BE2C (cell line): ENCODE data around the gene ARHGAP8.

Source experiments
- DNase-seq: peaks from one replicate; pipeline ENCODE4 v3.0.0-alpha.2; 2020
- H3K27me3 ChIP-seq: fragments of 250-450 bp; sonication (Bioruptor Pico); 2 replicates; pipeline ENCODE4 v1.5.1; 2020; ENCODE audit warnings: mild to moderate bottlenecking
- H3K36me3 ChIP-seq: fragments of 250-450 bp; sonication (Bioruptor Pico); 2 replicates; pipeline ENCODE4 v1.5.1; 2020; ENCODE audit warnings: mild to moderate bottlenecking
- H3K4me1 ChIP-seq: fragments of 250-450 bp; sonication (Bioruptor Pico); 2 replicates; pipeline ENCODE4 v1.5.1; 2020
- H3K4me3 ChIP-seq: 2 replicates; pipeline ENCODE4 v1.5.1; 2011; ENCODE audit warnings: low read depth, low read length
- H3K9me3 ChIP-seq: fragments of 250-450 bp; sonication (Bioruptor Pico); 2 replicates; pipeline ENCODE4 v1.5.1; 2020
- TF ChIP-seq, protein P1 (sequence below): IDR thresholded peaks from 2 replicates; pipeline ENCODE4 v1.5.1; 2012; ENCODE audit warnings: mild to moderate bottlenecking, low read depth, low read length

The ARHGAP8 gene

DNA sequence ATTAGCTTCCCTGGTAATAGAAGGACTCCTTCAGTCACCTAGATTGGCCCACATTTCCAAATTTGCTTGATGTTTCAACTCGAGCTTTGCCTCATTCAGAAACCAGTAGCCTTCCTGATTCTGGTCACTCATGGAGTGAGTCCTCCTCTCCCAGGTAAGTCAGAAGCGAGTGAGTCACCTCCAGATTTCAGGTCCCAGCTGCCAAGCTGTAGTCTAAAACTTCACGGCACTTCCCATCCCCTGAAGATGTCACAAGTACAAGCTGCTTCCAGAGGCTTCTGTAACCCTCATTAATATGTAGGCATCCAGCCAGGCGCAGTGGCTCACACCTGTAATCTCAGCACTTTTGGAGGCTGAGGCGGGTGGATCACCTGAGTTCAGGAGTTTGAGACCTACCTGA, 23.5 kb downstream of the ARHGAP8 start:
- DNase-seq = no peak
- Histone ChIP-seq H3K4me3 (no peak overlapping the region), H3K9me3 (no peaks in the 10 kb centered on the region), H3K27me3 (no peaks in the 10 kb centered on the region), H3K36me3 (no peaks in the 10 kb centered on the region), H3K4me1 (no peaks in the 10 kb centered on the region)
- TF ChIP-seq, protein P1, sequence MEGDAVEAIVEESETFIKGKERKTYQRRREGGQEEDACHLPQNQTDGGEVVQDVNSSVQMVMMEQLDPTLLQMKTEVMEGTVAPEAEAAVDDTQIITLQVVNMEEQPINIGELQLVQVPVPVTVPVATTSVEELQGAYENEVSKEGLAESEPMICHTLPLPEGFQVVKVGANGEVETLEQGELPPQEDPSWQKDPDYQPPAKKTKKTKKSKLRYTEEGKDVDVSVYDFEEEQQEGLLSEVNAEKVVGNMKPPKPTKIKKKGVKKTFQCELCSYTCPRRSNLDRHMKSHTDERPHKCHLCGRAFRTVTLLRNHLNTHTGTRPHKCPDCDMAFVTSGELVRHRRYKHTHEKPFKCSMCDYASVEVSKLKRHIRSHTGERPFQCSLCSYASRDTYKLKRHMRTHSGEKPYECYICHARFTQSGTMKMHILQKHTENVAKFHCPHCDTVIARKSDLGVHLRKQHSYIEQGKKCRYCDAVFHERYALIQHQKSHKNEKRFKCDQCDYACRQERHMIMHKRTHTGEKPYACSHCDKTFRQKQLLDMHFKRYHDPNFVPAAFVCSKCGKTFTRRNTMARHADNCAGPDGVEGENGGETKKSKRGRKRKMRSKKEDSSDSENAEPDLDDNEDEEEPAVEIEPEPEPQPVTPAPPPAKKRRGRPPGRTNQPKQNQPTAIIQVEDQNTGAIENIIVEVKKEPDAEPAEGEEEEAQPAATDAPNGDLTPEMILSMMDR = no peak

DNA sequence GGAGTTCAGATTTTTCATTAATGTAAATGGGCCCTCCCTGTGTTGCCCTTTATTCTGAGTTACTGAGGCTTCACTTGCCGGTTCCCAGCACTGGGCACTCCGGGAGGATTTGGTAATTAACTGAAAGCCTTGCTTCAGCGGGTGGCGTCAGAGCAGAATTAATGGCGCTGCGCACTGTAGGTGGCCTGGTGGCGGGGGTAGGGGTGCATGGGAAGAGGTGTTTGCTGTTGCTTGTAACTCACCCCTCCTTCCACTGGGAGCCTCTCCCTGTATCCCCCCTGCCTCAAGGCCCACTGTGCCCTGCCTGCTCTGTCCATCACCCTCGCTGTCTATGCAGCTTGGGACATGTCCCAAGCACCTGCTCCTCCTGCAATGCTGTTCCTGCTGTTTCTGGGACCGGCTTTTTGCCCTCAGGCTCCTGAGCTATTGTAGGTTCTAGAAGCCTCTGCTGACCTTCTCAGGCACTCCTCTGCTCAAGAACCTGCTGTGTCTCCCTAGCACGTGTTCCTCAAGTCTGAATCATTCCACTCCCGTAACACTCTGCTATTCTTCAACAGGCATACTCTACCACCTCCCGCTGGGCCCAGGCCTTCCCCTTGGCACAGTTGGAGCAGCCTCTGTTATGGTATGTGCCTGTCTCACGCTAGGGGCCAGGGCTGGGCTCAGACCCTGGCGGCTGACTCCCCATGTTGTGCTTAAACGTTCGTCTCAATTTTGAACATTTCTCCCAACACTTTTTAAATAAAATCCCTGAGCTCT, 24.4 kb downstream of the ARHGAP8 start:
- TF ChIP-seq, protein P1 = no peak
- no peak for DNase-seq

DNA sequence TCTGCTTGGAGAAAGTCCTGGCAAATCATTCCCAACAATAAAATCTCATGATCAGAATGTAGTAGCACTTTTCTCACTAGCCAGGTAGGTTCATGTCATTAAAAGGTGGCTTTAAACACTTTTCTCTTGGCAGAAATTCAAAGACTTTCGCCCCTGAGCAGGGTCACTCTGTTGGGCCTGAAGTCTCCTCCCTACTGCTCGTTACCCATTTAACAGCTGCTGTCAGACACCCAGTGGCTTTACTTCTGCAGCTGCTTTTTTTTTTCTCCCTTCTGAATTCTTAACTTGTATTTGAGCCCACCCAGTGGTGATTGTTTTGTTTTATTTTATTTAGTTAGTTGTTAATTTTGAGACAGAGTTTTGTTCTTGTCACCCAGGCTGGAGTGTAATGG, 25.0 kb downstream of the ARHGAP8 start:
- no peaks in the 10 kb centered on the region for H3K4me1 ChIP-seq
- DNase-seq = no peak
- H3K9me3 ChIP-seq = no peaks in the 10 kb centered on the region
- H3K36me3 ChIP-seq = no peaks in the 10 kb centered on the region
- no peaks in the 10 kb centered on the region for H3K27me3 ChIP-seq
- no peak overlapping the region for H3K4me3 ChIP-seq
- TF ChIP-seq, protein P1 = no peak

More for the DNA sequence above, 24.4 kb downstream of the ARHGAP8 start:
- H3K36me3 ChIP-seq = no peaks in the 10 kb centered on the region
- H3K4me1 ChIP-seq = no peaks in the 10 kb centered on the region
- H3K27me3 ChIP-seq = no peaks in the 10 kb centered on the region
- H3K9me3 ChIP-seq = no peaks in the 10 kb centered on the region
- H3K4me3 ChIP-seq = no peak overlapping the region

DNA sequence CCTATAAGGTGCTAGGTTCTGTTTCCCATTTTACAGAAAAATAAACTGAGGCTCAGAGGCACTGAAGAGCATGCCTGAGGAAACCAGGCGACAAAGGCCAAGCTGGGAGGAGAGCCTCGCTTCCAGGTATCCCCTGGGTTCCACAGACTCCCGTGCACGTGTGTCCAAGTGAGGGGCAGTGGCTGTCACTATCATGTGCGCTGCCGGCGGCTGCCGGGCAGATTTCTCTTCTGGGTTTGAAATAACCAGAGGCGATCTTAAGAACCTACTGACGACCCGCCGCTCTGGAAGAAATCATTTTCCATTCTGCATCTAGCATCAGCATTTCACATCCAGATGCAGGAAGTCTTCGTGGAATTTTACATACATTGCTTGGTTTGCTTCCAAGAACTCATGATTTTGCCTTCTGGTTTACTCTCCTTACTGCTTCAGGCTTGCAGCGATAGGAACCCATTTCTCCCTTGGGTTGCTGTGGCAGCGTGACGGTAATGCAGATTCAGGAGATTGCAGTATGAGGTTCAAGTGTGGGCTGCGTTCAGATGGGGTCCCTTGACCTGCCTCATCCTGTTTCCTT, 28.6 kb downstream of the ARHGAP8 start:
- Histone ChIP-seq H3K27me3 (no peaks in the 10 kb centered on the region), H3K36me3 (no peaks in the 10 kb centered on the region), H3K9me3 (no peaks in the 10 kb centered on the region), H3K4me3 (no peak overlapping the region), H3K4me1 (no peaks in the 10 kb centered on the region)
- TF ChIP-seq, protein P1 = no peak
- no peak for DNase-seq

DNA sequence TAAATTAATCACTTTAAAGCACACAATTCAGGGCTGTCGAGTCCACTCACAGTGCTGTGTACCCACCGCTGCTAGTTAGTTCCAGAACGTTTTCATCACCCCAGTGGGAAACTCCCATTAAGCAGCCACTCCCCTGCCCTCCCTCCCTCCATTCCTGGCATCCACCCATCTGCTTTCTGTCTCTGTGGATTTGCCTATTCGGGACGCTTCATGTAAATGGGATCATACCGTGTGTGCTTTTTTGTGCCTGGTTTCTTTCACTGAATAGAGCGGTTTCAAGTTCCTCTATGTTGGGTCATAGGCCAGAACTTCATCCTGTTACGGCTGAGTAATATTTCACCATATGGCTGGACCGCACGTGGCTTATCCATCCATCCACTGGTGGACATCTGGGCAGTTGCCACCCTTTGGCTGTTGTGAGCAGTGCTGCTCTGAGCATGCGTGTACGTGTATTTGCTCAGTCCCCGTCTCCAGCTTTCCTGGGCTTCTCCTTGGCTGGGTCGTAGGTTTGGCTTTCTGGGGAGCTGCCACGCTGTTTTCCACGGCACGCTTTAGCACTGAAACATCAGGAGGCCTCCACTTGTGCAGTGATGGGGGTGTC, 30.1 kb downstream of the ARHGAP8 start:
- H3K36me3 ChIP-seq = no peaks in the 10 kb centered on the region
- no peak overlapping the region for H3K4me3 ChIP-seq
- no peaks in the 10 kb centered on the region for H3K9me3 ChIP-seq
- DNase-seq = no peak
- H3K4me1 ChIP-seq = no peaks in the 10 kb centered on the region
- no peaks in the 10 kb centered on the region for H3K27me3 ChIP-seq
- TF ChIP-seq, protein P1 = no peak

DNA sequence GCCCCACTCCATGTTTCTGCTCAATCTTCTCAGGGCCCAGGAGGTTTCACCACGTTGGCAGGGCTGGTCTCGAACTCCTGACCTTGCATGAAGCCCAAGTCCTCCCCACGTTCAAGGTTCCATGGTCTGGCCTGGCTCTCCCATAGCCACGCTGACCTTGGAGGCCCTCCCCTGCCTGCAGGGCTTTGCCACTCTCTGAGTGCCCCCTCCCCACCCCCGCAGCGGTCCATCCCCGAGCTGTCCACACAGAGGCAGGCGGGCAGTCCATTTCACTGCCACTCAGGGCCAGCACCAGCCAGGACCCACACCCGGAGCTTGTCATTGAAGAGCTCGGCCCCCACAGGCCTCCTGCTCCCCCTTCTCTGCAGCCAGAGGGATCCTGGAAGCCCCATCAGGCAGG, 30.7 kb downstream of the ARHGAP8 start:
- no peak overlapping the region for H3K4me3 ChIP-seq
- H3K4me1 ChIP-seq = no peaks in the 10 kb centered on the region
- no peak for DNase-seq
- H3K27me3 ChIP-seq = no peaks in the 10 kb centered on the region
- TF ChIP-seq, protein P1 = no peak
- H3K9me3 ChIP-seq = no peaks in the 10 kb centered on the region
- H3K36me3 ChIP-seq = no peaks in the 10 kb centered on the region
